A549 (cell line): ENCODE data around the gene TBC1D22A. TPM values are rescaled to one million over a fixed set of nuclear protein-coding genes. Genes with fewer than 3 reads are reported as not detected.

ENCODE experiments used
- ATAC-seq, 2 experiments: fragments of 200-7000 bp in 1 of 2; fragments of >200 bp in 1 of 2; cut with Nextera tagmentation in 1 of 2; cut with Tn5 transposase in 1 of 2; 3 replicates each; pipeline versions ENCODE4 v1.8.0 to v1.9.1; 2018 to 2020; ENCODE audit warnings: mild to moderate bottlenecking in 1 of 2, moderate library complexity in 1 of 2
- CTCF ChIA-PET: fragments of 300-600 bp; sonication (Branson Sonifier 250); formaldehyde crosslinking; extraction: SDS; loops from one replicate; lab custom pipeline; 2021; ENCODE audit warnings: antibody characterized with exemption, inconsistent platforms; lab: Yijun Ruan, JAX
- POLR2A ChIA-PET: fragments of 350-600 bp; formaldehyde crosslinking; extraction: SDS; loops from one replicate; lab custom pipeline; 2021; ENCODE audit warnings: antibody characterized with exemption, inconsistent platforms; lab: Yijun Ruan, JAX
- DNase-seq, 2 experiments: peaks; one replicate each; pipeline versions ENCODE4 v3.0.0 to v3.0.0-alpha.2; 2011 to 2016; ENCODE audit warnings: low read depth in 1 of 2, low spot score in 1 of 2
- FAIRE-seq: peaks from 2 replicates; lab custom pipeline; 2011; peaks lifted over from hg19 to GRCh38; lab: Jason Lieb, UNC
- H3K27ac ChIP-seq, 2 experiments: fragments of >200 bp; sonication (Bioruptor Twin); formaldehyde crosslinking; 3 replicates each; pipeline ENCODE4 v1.5.1; 2016 to 2017
- H3K4me1 ChIP-seq: fragments of >200 bp; sonication (Bioruptor Twin); formaldehyde crosslinking; 3 replicates; pipeline ENCODE4 v1.6.1; 2016
- H3K4me2 ChIP-seq: fragments of >200 bp; sonication (Bioruptor Twin); formaldehyde crosslinking; 3 replicates; pipeline ENCODE4 v1.6.1; 2016
- H3K4me3 ChIP-seq: fragments of >200 bp; sonication (Bioruptor Twin); formaldehyde crosslinking; 3 replicates; pipeline ENCODE4 v1.5.1; 2016
- H3K9me3 ChIP-seq: fragments of >200 bp; sonication (Bioruptor Twin); formaldehyde crosslinking; 3 replicates; pipeline ENCODE4 v1.6.1; 2016
- ATOH8 ChIP-seq: fragments of 250-450 bp; sonication (Bioruptor Pico); IDR thresholded peaks from 2 replicates; pipeline ENCODE4 v1.5.0; 2020; ENCODE audit warnings: low read depth, mild to moderate bottlenecking, moderate library complexity
- CBX2 ChIP-seq: fragments of 200-600 bp; sonication (generic); IDR thresholded peaks from 2 replicates; pipeline ENCODE4 v1.6.1; 2016; ENCODE audit warnings: low read depth, mild to moderate bottlenecking, borderline replicate concordance
- CEBPB ChIP-seq, 2 experiments: fragments of >200 bp in 1 of 2; sonication (Bioruptor Twin) in 1 of 2; formaldehyde crosslinking in 1 of 2; IDR thresholded peaks; 2 replicates each; pipeline ENCODE4 v1.6.1; 2012 to 2016
- CHD4 ChIP-seq: fragments of 200-600 bp; sonication (generic); IDR thresholded peaks from 2 replicates; pipeline ENCODE4 v1.6.1; 2016; ENCODE audit warnings: antibody characterized with exemption, mild to moderate bottlenecking, borderline replicate concordance
- EHMT2 ChIP-seq: fragments of 200-600 bp; sonication (generic); IDR thresholded peaks from 2 replicates; pipeline ENCODE4 v1.6.1; 2016; ENCODE audit warnings: antibody characterized with exemption, low read depth, mild to moderate bottlenecking, moderate library complexity
- ELK1 ChIP-seq: fragments of 150-350 bp; IDR thresholded peaks from 2 replicates; pipeline ENCODE4 v1.6.1; 2014; ENCODE audit warnings: low read depth, mild to moderate bottlenecking, low read length
- HEYL ChIP-seq: fragments of 250-450 bp; sonication (Bioruptor Pico); IDR thresholded peaks from 2 replicates; pipeline ENCODE4 v1.8.0; 2021; ENCODE audit warnings: mild to moderate bottlenecking, moderate library complexity
- HMGXB4 ChIP-seq: fragments of 250-450 bp; sonication (Bioruptor Pico); IDR thresholded peaks from 2 replicates; pipeline ENCODE4 v1.5.0; 2021; ENCODE audit warnings: mild to moderate bottlenecking, moderate library complexity, borderline replicate concordance
- HOXA7 ChIP-seq: fragments of 250-450 bp; sonication (Bioruptor Pico); IDR thresholded peaks from 2 replicates; pipeline ENCODE4 v1.5.0; 2020; ENCODE audit warnings: mild to moderate bottlenecking, moderate library complexity
- HOXB5 ChIP-seq: fragments of 250-450 bp; sonication (Bioruptor Pico); IDR thresholded peaks from 2 replicates; pipeline ENCODE4 v1.5.0; 2020; ENCODE audit warnings: mild to moderate bottlenecking, moderate library complexity
- MAZ ChIP-seq: fragments of 150-350 bp; IDR thresholded peaks from 2 replicates; pipeline ENCODE4 v1.6.1; 2014; ENCODE audit warnings: antibody characterized with exemption, low read depth, low read length, borderline replicate concordance
- MYC ChIP-seq: IDR thresholded peaks from 2 replicates; pipeline ENCODE4 v1.6.1; 2012; ENCODE audit warnings: mild to moderate bottlenecking, inconsistent platforms, low read length, improper control_type of control experiment, borderline replicate concordance
- PHF8 ChIP-seq: fragments of 200-600 bp; sonication (generic); IDR thresholded peaks from 2 replicates; pipeline ENCODE4 v1.6.1; 2016; ENCODE audit warnings: low read depth, mild to moderate bottlenecking, antibody characterized with exemption, moderate library complexity, borderline replicate concordance
- POLR2A ChIP-seq: IDR thresholded peaks from 2 replicates; pipeline ENCODE4 v1.6.1; 2012; ENCODE audit warnings: mild to moderate bottlenecking, low read length
- POLR2AphosphoS2 ChIP-seq: conservative IDR thresholded peaks from 2 replicates; pipeline ENCODE4 v1.6.1; 2012; ENCODE audit warnings: low read length, improper control_type of control experiment, inconsistent platforms
- RFX5 ChIP-seq: fragments of 450-650 bp; IDR thresholded peaks from 2 replicates; pipeline ENCODE4 v1.7.1; 2014; ENCODE audit warnings: antibody characterized with exemption, mild to moderate bottlenecking, moderate library complexity
- RNF2 ChIP-seq: fragments of 200-600 bp; sonication (generic); IDR thresholded peaks from 2 replicates; pipeline ENCODE4 v1.6.1; 2016; ENCODE audit warnings: low read depth, mild to moderate bottlenecking, antibody characterized with exemption, moderate library complexity, borderline replicate concordance
- TP53 ChIP-seq: fragments of 250-450 bp; sonication (Bioruptor Pico); IDR thresholded peaks from 2 replicates; pipeline ENCODE4 v1.5.0; 2021; ENCODE audit warnings: mild to moderate bottlenecking, moderate library complexity
- USF2 ChIP-seq: fragments of 450-650 bp; IDR thresholded peaks from 2 replicates; pipeline ENCODE4 v1.6.1; 2014; ENCODE audit warnings: antibody characterized with exemption
- ZC3H11A ChIP-seq: fragments of 450-650 bp; IDR thresholded peaks from 2 replicates; pipeline ENCODE4 v1.6.1; 2014; ENCODE audit warnings: antibody characterized with exemption, mild to moderate bottlenecking
- WGBS: methylation state at CpG from one replicate; pipeline ENCODE4 v1.1.6; 2017; ENCODE audit errors: missing lambda C conversion rate; 5-methylcytosine and 5-hydroxymethylcytosine counted together
- polyA plus RNA-seq, 4 experiments: library from polyadenylated mRNA; depleted of rRNA in 3 of 4; stranded (reverse); fragments of >200 nt; fragmentation: RNase III in 1 of 4; extraction: RNeasy Plus Mini Kit Qiagen cat#74134 plus additional on column Dnase treatment in 1 of 4; gene quantifications; 2 replicates in 3 of 4; 3 replicates in 1 of 4; pipeline ENCODE4 v1.2.3, GENCODE V29; 2011 to 2017

The TBC1D22A gene
- polyA plus RNA-seq, 2 of the 4 experiments (the other 2 are of a cell fraction) = 8.9 to 10.8 TPM

- no peak for TF ChIP-seq EHMT2
- 90% methylated on average over 12 of the region's 14 CpGs for WGBS
- ChIA-PET POLR2A (no interaction called here), CTCF (interaction anchor here (0.6 kb wide), 1 partner anchor 632 kb away, joined by 3 read pairs; no protein-coding TSS in a partner anchor)
- Histone ChIP-seq H3K27ac (no peak overlapping the region), H3K4me3 (no peak overlapping the region), H3K9me3 (no peaks in the 10 kb centered on the region), H3K4me1 (no peaks in the 10 kb centered on the region), H3K4me2 (no peak overlapping the region)
- no peak for FAIRE-seq
- no peak for ATAC-seq
- no peak for DNase-seq
Observed at GRCh38 chr22:47083379-47083986, 321.0 kb downstream of the TBC1D22A start.

- H3K9me3 ChIP-seq = no peaks in the 10 kb centered on the region
- no peaks in the 10 kb centered on the region for H3K4me1 ChIP-seq
- TF ChIP-seq TP53 (CRISPR knock-in tag) (no peak), HOXB5 (CRISPR knock-in tag) (no peak), MYC (no peak), CEBPB (IDR thresholded peaks at IDR 0.05) (no peak), HEYL (CRISPR knock-in tag) (no peak), POLR2A (no peak), ELK1 (no peak), ATOH8 (CRISPR knock-in tag) (no peak), HOXA7 (CRISPR knock-in tag) (no peak), MAZ (no peak), USF2 (no peak), CHD4 (no peak), PHF8 (no peak), HMGXB4 (CRISPR knock-in tag) (no peak), RNF2 (no peak), CBX2 (no peak), POLR2AphosphoS2 (no peak), ZC3H11A (no peak), RFX5 (no peak)
- TF ChIP-seq, all 56 proteins: peak for 0
- ATAC-seq (no peak), FAIRE-seq (no peak), DNase-seq (no peak)
- Histone ChIP-seq H3K4me2 (no peak overlapping the region), H3K4me3 (no peak overlapping the region), H3K27ac (no peak overlapping the region)
- ChIA-PET CTCF (no interaction called here), POLR2A (no interaction called here)
- WGBS = 95% methylated on average over 10 of the region's 12 CpGs
Observed at GRCh38 chr22:47084226-47084625, 321.8 kb downstream of the TBC1D22A start.
